MM.1S (cell line): ENCODE data around the gene DMPK.

Experiments used
- DNase-seq: peaks from one replicate; pipeline ENCODE4 v3.0.0-alpha.2; 2015
- H2AFZ ChIP-seq: fragments of 300-600 bp; sonication (generic); 2 replicates; pipeline ENCODE4 v1.6.0; 2016; ENCODE audit warnings: antibody characterized with exemption, low read length
- H3F3A ChIP-seq: fragments of 300-600 bp; sonication (generic); 2 replicates; pipeline ENCODE4 v1.6.1; 2016; ENCODE audit warnings: mild to moderate bottlenecking, antibody characterized with exemption, low read length, moderate library complexity, mixed read lengths; ENCODE audit not compliant: insufficient read depth
- H3K27ac ChIP-seq: fragments of 300-600 bp; sonication (generic); 2 replicates; pipeline ENCODE4 v1.5.1; 2016; ENCODE audit warnings: mild to moderate bottlenecking, low read length
- H3K27me3 ChIP-seq: fragments of 300-600 bp; sonication (generic); replicated peaks from 2 replicates; pipeline ENCODE4 v1.6.0; 2016; ENCODE audit warnings: low read length; ENCODE audit not compliant: insufficient read depth
- H3K36me3 ChIP-seq: fragments of 300-600 bp; sonication (generic); replicated peaks from 2 replicates; pipeline ENCODE4 v1.6.1; 2016; ENCODE audit warnings: mild to moderate bottlenecking, low read length, mixed read lengths; ENCODE audit not compliant: insufficient read depth
- H3K4me1 ChIP-seq: fragments of 300-600 bp; sonication (generic); 2 replicates; pipeline ENCODE4 v1.6.1; 2016; ENCODE audit warnings: low read length, mixed read lengths
- H3K4me2 ChIP-seq: fragments of 300-600 bp; sonication (generic); 2 replicates; pipeline ENCODE4 v1.6.0; 2016; ENCODE audit warnings: low read depth, low read length
- H3K4me3 ChIP-seq: fragments of 300-600 bp; sonication (generic); 2 replicates; pipeline ENCODE4 v1.5.1; 2016; ENCODE audit warnings: low read length, mixed read lengths
- H3K79me2 ChIP-seq: fragments of 300-600 bp; sonication (generic); 2 replicates; pipeline ENCODE4 v1.6.1; 2016; ENCODE audit warnings: mixed run types, low read length, mixed read lengths
- H3K9ac ChIP-seq: fragments of 300-600 bp; sonication (generic); 2 replicates; pipeline ENCODE4 v1.6.1; 2016; ENCODE audit warnings: low read length, mixed read lengths
- H3K9me2 ChIP-seq: fragments of 300-600 bp; sonication (generic); replicated peaks from 2 replicates; pipeline ENCODE4 v1.6.1; 2016; ENCODE audit warnings: mild to moderate bottlenecking, low read length, mixed read lengths; ENCODE audit not compliant: insufficient read depth
- H3K9me3 ChIP-seq: fragments of 300-600 bp; sonication (generic); replicated peaks from 2 replicates; pipeline ENCODE4 v1.6.1; 2016; ENCODE audit warnings: mild to moderate bottlenecking, low read length, mixed read lengths; ENCODE audit not compliant: insufficient read depth
- H4K20me1 ChIP-seq: fragments of 300-600 bp; sonication (generic); 2 replicates; pipeline ENCODE4 v1.6.1; 2016; ENCODE audit warnings: mild to moderate bottlenecking, low read length, moderate library complexity, mixed read lengths; ENCODE audit not compliant: insufficient read depth
- CTCF ChIP-seq: fragments of 300-600 bp; sonication (generic); IDR thresholded peaks from 2 replicates; pipeline ENCODE4 v1.5.1; 2016; ENCODE audit warnings: antibody characterized with exemption, low read length, mixed read lengths
- EZH2 ChIP-seq: fragments of 300-600 bp; sonication (generic); optimal IDR thresholded peaks from 2 replicates; pipeline ENCODE3; 2017; ENCODE audit warnings: low read depth, mild to moderate bottlenecking, antibody characterized with exemption, low read length, mixed read lengths
- EZH2phosphoT487 ChIP-seq: fragments of 300-600 bp; sonication (generic); IDR thresholded peaks from 2 replicates; pipeline ENCODE4 v1.6.1; 2018; ENCODE audit warnings: antibody characterized with exemption, low read length

DMPK gene

GRCh38 chr19:45821103-45821521 lies 38.8 kb upstream of the DMPK start:
- no peak for DNase-seq
- no peak for TF ChIP-seq EZH2phosphoT487
- TF ChIP-seq CTCF: no peak
- no peak for TF ChIP-seq EZH2
- Histone ChIP-seq H3K4me1 (peaks cover 5% of the 10 kb centered on the region; the same call in 1 of the 2 replicates), H4K20me1 (no peaks in the 10 kb centered on the region), H3K36me3 (no peaks in the 10 kb centered on the region; the same call in 1 of the 2 replicates), H3K4me2 (no peak overlapping the region), H3F3A (peaks cover 9% of the 10 kb centered on the region; the same call in 1 of the 2 replicates), H3K9me2 (no peaks in the 10 kb centered on the region), H3K79me2 (no peaks in the 10 kb centered on the region), H3K27me3 (no peaks in the 10 kb centered on the region), H3K9me3 (no peaks in the 10 kb centered on the region), H2AFZ (no peak overlapping the region), H3K9ac (no peak overlapping the region), H3K4me3 (no peak overlapping the region), H3K27ac (no peak overlapping the region)

- H3K9ac ChIP-seq: no peak overlapping the region
- H4K20me1 ChIP-seq: no peaks in the 10 kb centered on the region
- no peaks in the 10 kb centered on the region for H3K79me2 ChIP-seq
- no peaks in the 10 kb centered on the region; the same call in 1 of the 2 replicates for H3K36me3 ChIP-seq
- no peak overlapping the region for H3K4me3 ChIP-seq
- H3K4me1 ChIP-seq: peaks cover 5% of the 10 kb centered on the region; the same call in 1 of the 2 replicates
- H3K27me3 ChIP-seq: no peaks in the 10 kb centered on the region
- no peaks in the 10 kb centered on the region for H3K9me3 ChIP-seq
- DNase-seq: no peak
- no peaks in the 10 kb centered on the region for H3K9me2 ChIP-seq
- H3F3A ChIP-seq: peaks cover 9% of the 10 kb centered on the region; the same call in 1 of the 2 replicates
- no peak for TF ChIP-seq CTCF
- TF ChIP-seq EZH2phosphoT487: no peak
- TF ChIP-seq EZH2: no peak
- no peak overlapping the region for H2AFZ ChIP-seq
- no peak overlapping the region for H3K4me2 ChIP-seq
- H3K27ac ChIP-seq: no peak overlapping the region
Observed at GRCh38 chr19:45820413-45821102, 38.3 kb upstream of the DMPK start.

- Histone ChIP-seq H3K4me3 (no peak overlapping the region), H3K9ac (no peak overlapping the region), H3K9me3 (no peaks in the 10 kb centered on the region), H3K4me1 (peaks cover 5% of the 10 kb centered on the region; the same call in 1 of the 2 replicates), H3K27me3 (no peaks in the 10 kb centered on the region), H3K36me3 (no peaks in the 10 kb centered on the region; the same call in 1 of the 2 replicates), H4K20me1 (no peaks in the 10 kb centered on the region), H3K9me2 (no peaks in the 10 kb centered on the region), H2AFZ (no peak overlapping the region), H3F3A (peaks cover 9% of the 10 kb centered on the region; the same call in 1 of the 2 replicates), H3K4me2 (no peak overlapping the region), H3K27ac (no peak overlapping the region), H3K79me2 (no peaks in the 10 kb centered on the region)
- no peak for DNase-seq
- TF ChIP-seq EZH2phosphoT487 (no peak), EZH2 (no peak), CTCF (no peak)
Observed at GRCh38 chr19:45819769-45820168, 37.5 kb upstream of the DMPK start.
